Activated B cell treated with CpG ODN at 0.5 μM for 24 hours (primary cell): Measurements from ENCODE around the gene OASL. TPM values are rescaled to one million over a fixed set of nuclear protein-coding genes. Genes with fewer than 3 reads are reported as not detected.

Source experiments
- ATAC-seq: fragments of 200-7000 bp; cut with Tn5 transposase; one replicate; pipeline ENCODE4 v1.10.0; 2021; ENCODE audit warnings: low read depth, mild to moderate bottlenecking, moderate library complexity
- CTCF ChIA-PET: fragments of 350-600 bp; sonication (Branson Sonifier 250); formaldehyde crosslinking; loops from one replicate; lab custom pipeline; 2021; ENCODE audit warnings: antibody characterized with exemption; lab: Charles Lee
- POLR2A ChIA-PET: fragments of 350-600 bp; sonication (Branson Sonifier 250); formaldehyde crosslinking; loops from one replicate; lab custom pipeline; 2021; ENCODE audit warnings: antibody characterized with exemption; lab: Charles Lee
- DNase-seq: peaks from one replicate; pipeline ENCODE4 v3.0.0; 2022
- H3K27ac Mint-ChIP-seq: one replicate; pipeline ENCODE4 v1.8.0; 2020; ENCODE audit warnings: mixed read lengths
- H3K27me3 Mint-ChIP-seq: one replicate; pipeline ENCODE4 v1.8.0; 2021; ENCODE audit warnings: mixed read lengths
- H3K36me3 Mint-ChIP-seq: one replicate; pipeline ENCODE4 v1.8.0; 2021; ENCODE audit warnings: low read depth, mixed read lengths
- H3K4me1 Mint-ChIP-seq: one replicate; pipeline ENCODE4 v1.8.0; 2021; ENCODE audit warnings: mixed read lengths
- H3K4me3 Mint-ChIP-seq: one replicate; pipeline ENCODE4 v1.8.0; 2020; ENCODE audit warnings: mild to moderate bottlenecking, mixed read lengths
- H3K9me3 Mint-ChIP-seq: one replicate; pipeline ENCODE4 v1.8.0; 2020; ENCODE audit warnings: mixed read lengths
- CTCF ChIP-seq: fragments of 200-600 bp; IDR thresholded peaks from one replicate; pipeline ENCODE4 v1.8.0; 2022; ENCODE audit warnings: antibody characterized with exemption, mild to moderate bottlenecking
- intact Hi-C: fragments of 100-400 bp; cut with micrococcal nuclease; formaldehyde crosslinking; loops from one replicate; pipeline ENCODE4 v1.15.1; 2024
- total RNA-seq: library from RNA; stranded (reverse); gene quantifications from 2 replicates; pipeline ENCODE4 v1.2.3, GENCODE V29; 2022

Gene OASL
- total RNA-seq, 1 donor from 2014 or later, result 1.4 TPM

- ChIA-PET CTCF (no interaction called here), POLR2A (no interaction called here)
- peaks cover 72% of the 10 kb centered on the region for H3K36me3 Mint-ChIP-seq
- H3K9me3 Mint-ChIP-seq, result no peaks in the 10 kb centered on the region
- intact Hi-C loops, result no loop called here
- H3K4me3 Mint-ChIP-seq, result no peak overlapping the region
- no peak for ATAC-seq
- no peak for DNase-seq
- H3K27me3 Mint-ChIP-seq, result no peaks in the 10 kb centered on the region
- H3K27ac Mint-ChIP-seq, result no peak overlapping the region
- H3K4me1 Mint-ChIP-seq, result no peaks in the 10 kb centered on the region
- TF ChIP-seq CTCF, result no peak
Observed at GRCh38 chr12:121004253-121004815, 34.7 kb downstream of the OASL start.

GRCh38 chr12:121003650-121004049 lies 35.4 kb downstream of the OASL start:
- no peak for TF ChIP-seq CTCF
- Mint-ChIP-seq H3K27ac (no peak overlapping the region), H3K4me1 (no peaks in the 10 kb centered on the region), H3K27me3 (no peaks in the 10 kb centered on the region), H3K36me3 (peaks cover 65% of the 10 kb centered on the region), H3K9me3 (no peaks in the 10 kb centered on the region), H3K4me3 (no peak overlapping the region)
- no peak for ATAC-seq
- no peak for DNase-seq
- intact Hi-C loops, result no loop called here
- POLR2A ChIA-PET, result no interaction called here
- CTCF ChIA-PET, result no interaction called here

- H3K27ac Mint-ChIP-seq, result no peak overlapping the region
- POLR2A ChIA-PET, result no interaction called here
Observed at GRCh38 chr12:121001841-121002483, 37.1 kb downstream of the OASL start.

GRCh38 chr12:121001060-121001459 lies 38.0 kb downstream of the OASL start:
- CTCF ChIA-PET, result no interaction called here
- no peaks in the 10 kb centered on the region for H3K9me3 Mint-ChIP-seq
- peaks cover 4% of the 10 kb centered on the region for H3K27me3 Mint-ChIP-seq
- no peak overlapping the region for H3K4me3 Mint-ChIP-seq
- ATAC-seq (no peak), DNase-seq (no peak)
- no peak overlapping the region for H3K27ac Mint-ChIP-seq
- H3K4me1 Mint-ChIP-seq, result no peaks in the 10 kb centered on the region
- intact Hi-C loops, result no loop called here
- H3K36me3 Mint-ChIP-seq, result peaks cover 42% of the 10 kb centered on the region
- POLR2A ChIA-PET, result no interaction called here
- TF ChIP-seq CTCF, result no peak

More at GRCh38 chr12:121001841-121002483, 37.1 kb downstream of the OASL start:
- peaks cover 3% of the 10 kb centered on the region for H3K27me3 Mint-ChIP-seq
- CTCF ChIA-PET, result no interaction called here
- DNase-seq (no peak), ATAC-seq (no peak)
- TF ChIP-seq CTCF, result no peak
- H3K36me3 Mint-ChIP-seq, result peaks cover 49% of the 10 kb centered on the region
- H3K4me3 Mint-ChIP-seq, result no peak overlapping the region
- no peaks in the 10 kb centered on the region for H3K4me1 Mint-ChIP-seq
- intact Hi-C loops, result no loop called here
- no peaks in the 10 kb centered on the region for H3K9me3 Mint-ChIP-seq

- TF ChIP-seq CTCF, result no peak
- DNase-seq, result no peak
- H3K4me3 Mint-ChIP-seq, result no peak overlapping the region
- no peaks in the 10 kb centered on the region for H3K9me3 Mint-ChIP-seq
- POLR2A ChIA-PET, result no interaction called here
- H3K36me3 Mint-ChIP-seq, result peaks cover 36% of the 10 kb centered on the region
- no peak overlapping the region for H3K27ac Mint-ChIP-seq
- CTCF ChIA-PET, result no interaction called here
- H3K4me1 Mint-ChIP-seq, result no peaks in the 10 kb centered on the region
- intact Hi-C loops, result no loop called here
- H3K27me3 Mint-ChIP-seq, result peaks cover 6% of the 10 kb centered on the region
- no peak for ATAC-seq
Observed at GRCh38 chr12:121000530-121000929, 38.5 kb downstream of the OASL start.
